ENCODE results near the gene HSPD1. TPM values are rescaled to one million over a fixed set of nuclear protein-coding genes. Genes with fewer than 3 reads are reported as not detected.

Gene HSPD1
- total RNA-seq, 1 donor from 2014 or later, result 391 TPM

- no peak for FAIRE-seq
- Histone ChIP-seq H3K36me3 (ENCODE audit: control insufficient read depth, insufficient read depth, low read length) (no peaks in the 10 kb centered on the region), H3K27me3 (ENCODE audit: control insufficient read depth, insufficient read depth, low read length) (no peaks in the 10 kb centered on the region), H3K4me3 (ENCODE audit: low read depth, low read length) (no peak overlapping the region)
- DNase-seq (ENCODE audit: low read depth), result no peak
- TF ChIP-seq CTCF (IDR thresholded peaks at IDR 0.05; ENCODE audit: insufficient read depth, low read length, severe bottlenecking), result no peak
These were observed 53.9 kb downstream of the HSPD1 start for GRCh38 chr2:197445746-197446145.

GRCh38 chr2:197442857-197443256 is 56.8 kb downstream of the HSPD1 start:
- no peak for TF ChIP-seq CTCF (IDR thresholded peaks at IDR 0.05; ENCODE audit: insufficient read depth, low read length, severe bottlenecking)
- Histone ChIP-seq H3K4me3 (ENCODE audit: low read depth, low read length) (no peak overlapping the region), H3K27me3 (ENCODE audit: control insufficient read depth, insufficient read depth, low read length) (no peaks in the 10 kb centered on the region), H3K36me3 (ENCODE audit: control insufficient read depth, insufficient read depth, low read length) (no peaks in the 10 kb centered on the region)
- FAIRE-seq (no peak), DNase-seq (ENCODE audit: low read depth) (no peak)

GRCh38 chr2:197437380-197437779 is 62.3 kb downstream of the HSPD1 start:
- no peak for FAIRE-seq
- Histone ChIP-seq H3K27me3 (ENCODE audit: control insufficient read depth, insufficient read depth, low read length) (no peaks in the 10 kb centered on the region), H3K4me3 (ENCODE audit: low read depth, low read length) (no peak overlapping the region), H3K36me3 (ENCODE audit: control insufficient read depth, insufficient read depth, low read length) (no peaks in the 10 kb centered on the region)
- no peak for TF ChIP-seq CTCF (IDR thresholded peaks at IDR 0.05; ENCODE audit: insufficient read depth, low read length, severe bottlenecking)
- no peak for DNase-seq (ENCODE audit: low read depth)

Other genes starting within 250 kb of the HSPD1 start
- 0.26 and 0.90 TPM in 2 replicates for gene ANKRD44, start 189.1 kb downstream of the HSPD1 start, total RNA-seq
- 115 and 141 TPM in 2 replicates for gene SF3B1, start 64.8 kb downstream of the HSPD1 start, total RNA-seq
- 33.7 and 35.5 TPM in 2 replicates for gene COQ10B, start 46.3 kb downstream of the HSPD1 start, total RNA-seq
- gene HSPE1, start 539 bp upstream of the HSPD1 start, total RNA-seq, result 76.7 and 83.7 TPM in 2 replicates
- gene MOB4, start 16.2 kb upstream of the HSPD1 start, total RNA-seq, result 15.0 and 22.1 TPM in 2 replicates
- under 0.01 and 0.13 TPM in 2 replicates for gene RFTN2, start 175.7 kb upstream of the HSPD1 start, total RNA-seq
- 5.9 and 6.6 TPM in 2 replicates for gene MARS2, start 205.5 kb upstream of the HSPD1 start, total RNA-seq